D341Med (cell line): ENCODE measurements around the gene FAF2.

Experiments
- DNase-seq: peaks from one replicate; pipeline ENCODE4 v3.0.0; 2012; ENCODE audit warnings: low spot score

The FAF2 gene

GRCh38 chr5:176507911-176508310 lies 59.7 kb downstream of the FAF2 start:
- no peak for DNase-seq

DNA sequence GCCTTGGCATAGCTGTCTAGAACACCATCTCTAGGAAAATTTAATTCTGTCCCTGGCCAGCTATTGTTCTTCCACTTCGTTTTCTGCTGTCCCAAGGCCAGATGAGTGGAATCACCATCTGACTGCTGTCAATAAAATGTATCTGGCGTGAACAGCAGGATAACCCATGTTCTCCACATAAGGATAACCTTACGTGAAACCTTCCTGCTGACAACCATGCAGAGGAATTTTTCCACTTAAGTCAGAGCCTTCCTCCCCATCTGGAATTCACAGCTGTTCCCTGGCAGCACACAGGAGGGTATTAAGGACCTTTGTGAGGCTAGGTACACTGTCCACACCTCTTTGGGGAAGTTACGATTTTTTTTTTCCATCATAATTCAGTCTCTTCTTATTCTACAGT lies 60.4 kb downstream of the FAF2 start:
- DNase-seq: no peak

GRCh38 chr5:176513788-176514187 lies 65.6 kb downstream of the FAF2 start:
- DNase-seq: no peak

DNA sequence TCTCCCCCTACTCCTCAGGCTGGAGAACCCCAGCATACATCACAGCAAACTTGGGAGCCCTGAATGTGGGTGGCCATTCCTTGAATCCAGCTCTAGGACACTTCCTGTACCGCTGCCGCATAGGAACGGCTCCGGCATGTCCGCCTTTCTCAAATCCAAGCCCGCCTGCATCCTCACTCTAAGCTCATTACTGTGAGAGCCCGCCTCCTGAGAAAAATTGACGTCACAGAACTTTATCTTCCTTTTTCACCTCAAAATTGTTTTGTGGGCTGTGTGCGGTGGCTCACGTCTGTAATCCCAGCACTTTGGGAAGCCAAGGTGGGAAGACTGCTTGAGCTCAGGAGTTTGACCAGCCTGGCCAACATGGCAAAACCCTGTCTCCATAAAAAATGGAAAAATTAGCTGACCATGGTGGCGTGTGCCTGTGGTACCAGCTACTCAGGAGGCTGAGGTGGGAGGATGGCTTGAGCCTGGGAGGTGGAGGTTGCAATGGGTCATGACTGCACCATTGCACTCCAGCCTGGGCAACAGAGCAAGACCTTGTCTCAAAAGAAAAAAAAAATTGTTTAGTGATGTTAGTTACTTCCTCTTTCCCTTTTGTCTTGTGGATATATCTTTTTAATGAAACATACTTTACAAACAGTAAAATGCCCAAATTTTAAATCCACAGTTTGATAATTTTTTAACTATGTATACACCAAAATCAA lies 66.2 kb downstream of the FAF2 start:
- no peak for DNase-seq

DNA sequence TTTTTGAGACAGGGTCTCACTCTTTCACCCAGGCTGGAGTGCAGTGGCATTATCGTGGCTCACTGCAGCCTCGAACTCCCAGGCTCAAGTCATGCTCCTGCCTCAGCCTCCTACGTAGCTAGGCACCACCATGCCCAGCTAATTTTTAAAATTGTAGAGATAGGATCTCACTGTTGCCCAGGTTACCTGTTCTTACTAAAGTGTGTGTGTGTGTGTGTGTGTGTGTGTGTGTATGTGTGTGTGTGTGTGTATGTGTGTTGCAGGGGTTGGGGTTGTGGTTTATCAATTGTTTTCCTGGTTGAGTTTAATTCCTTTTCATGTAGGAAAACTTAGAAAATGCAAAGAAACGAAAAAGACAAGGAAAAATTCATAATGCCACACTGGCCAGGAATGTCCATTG lies 67.2 kb downstream of the FAF2 start:
- DNase-seq: no peak

DNA sequence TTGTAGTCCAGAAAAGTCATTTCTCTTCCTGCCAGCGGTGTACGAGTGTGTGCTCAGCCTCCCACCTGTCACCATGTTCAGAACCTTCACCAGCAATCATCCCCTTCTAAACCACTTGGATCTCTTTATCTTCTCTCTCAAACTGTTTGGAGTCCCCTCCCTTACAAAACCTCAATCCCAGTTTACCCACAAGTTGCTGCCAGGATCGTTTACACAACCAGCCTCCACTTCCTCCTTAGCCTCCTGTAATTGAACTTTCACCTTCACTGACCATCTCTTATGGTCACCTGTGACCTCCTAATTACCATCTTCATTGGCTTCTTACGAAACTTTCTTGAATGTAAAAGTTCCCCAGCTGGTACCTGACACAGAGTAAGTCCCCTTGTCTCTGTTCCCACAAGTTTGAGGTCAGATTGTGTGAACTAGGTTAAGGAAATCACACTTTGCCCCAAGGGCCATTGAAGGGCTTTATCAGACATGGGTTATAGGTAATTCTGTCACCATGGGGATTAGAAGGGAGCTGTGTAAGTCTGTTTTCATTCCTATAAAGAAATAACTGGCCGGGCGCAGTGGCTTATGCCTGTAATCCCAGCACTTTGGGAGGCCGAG lies 69.0 kb downstream of the FAF2 start:
- DNase-seq: no peak

GRCh38 chr5:176519810-176520720 lies 71.9 kb downstream of the FAF2 start:
- DNase-seq: no peak

- no peak for DNase-seq
Measured at GRCh38 chr5:176521286-176521685, 73.1 kb downstream of the FAF2 start.

- DNase-seq: no peak
Measured at GRCh38 chr5:176521699-176522263, 73.6 kb downstream of the FAF2 start.

GRCh38 chr5:176524138-176524537 lies 76.0 kb downstream of the FAF2 start:
- no peak for DNase-seq

DNA sequence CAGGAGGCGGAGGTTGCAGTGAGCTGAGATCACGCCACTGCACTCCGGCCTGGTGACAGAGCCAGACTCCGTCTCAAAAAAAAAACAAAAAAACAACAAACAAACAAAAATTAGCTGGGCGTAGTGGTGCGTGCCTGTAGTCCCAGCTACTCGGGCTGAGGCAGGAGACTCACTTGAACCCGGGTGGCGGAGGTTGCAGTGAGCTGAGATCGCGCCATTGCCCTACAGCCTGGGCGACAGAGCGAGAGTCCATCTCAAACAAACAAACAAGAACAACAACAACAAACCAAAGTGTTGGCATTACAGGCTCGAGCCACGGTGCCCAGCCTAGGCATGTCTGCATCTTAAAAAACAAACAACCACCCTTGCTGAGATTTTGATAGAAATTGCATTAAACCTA lies 76.8 kb downstream of the FAF2 start:
- DNase-seq: no peak

DNA sequence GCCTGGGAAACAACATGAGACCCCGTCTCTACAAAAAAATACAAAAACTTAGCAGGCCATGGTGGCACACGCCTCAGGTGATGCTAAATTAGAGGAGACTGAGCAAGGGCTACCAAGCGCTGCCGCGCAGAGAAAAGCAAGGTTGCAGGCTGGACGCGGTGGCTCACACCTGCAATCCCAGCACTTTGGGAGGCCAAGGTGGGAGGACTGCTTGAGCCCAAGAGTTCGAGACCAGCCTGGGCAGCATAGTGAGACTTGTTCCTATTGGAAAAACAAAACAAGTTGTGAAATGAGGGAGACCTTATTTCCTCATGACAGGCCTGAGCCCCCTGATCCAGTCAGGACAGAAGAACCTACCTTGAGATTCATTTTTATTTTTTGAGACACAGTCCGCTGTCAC lies 77.5 kb downstream of the FAF2 start:
- no peak for DNase-seq

DNA sequence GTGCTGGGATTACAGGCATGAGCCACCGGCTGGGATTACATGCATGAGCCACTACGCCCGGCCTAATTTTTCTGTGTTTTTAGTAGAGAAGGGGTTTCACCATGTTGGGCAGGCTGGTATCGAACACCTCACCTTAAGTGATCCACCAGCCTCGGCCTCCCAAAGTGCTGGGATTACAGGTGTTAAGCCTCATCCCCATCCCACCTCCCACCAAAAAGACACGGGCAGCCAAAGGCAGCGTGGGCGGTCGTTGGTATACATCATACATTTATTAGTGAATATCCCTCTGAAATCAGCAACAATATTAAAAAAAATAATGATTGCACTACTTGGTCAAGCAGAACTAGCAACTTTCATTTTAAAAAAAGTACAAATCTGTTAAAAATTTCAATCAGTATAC lies 78.3 kb downstream of the FAF2 start:
- no peak for DNase-seq

DNA sequence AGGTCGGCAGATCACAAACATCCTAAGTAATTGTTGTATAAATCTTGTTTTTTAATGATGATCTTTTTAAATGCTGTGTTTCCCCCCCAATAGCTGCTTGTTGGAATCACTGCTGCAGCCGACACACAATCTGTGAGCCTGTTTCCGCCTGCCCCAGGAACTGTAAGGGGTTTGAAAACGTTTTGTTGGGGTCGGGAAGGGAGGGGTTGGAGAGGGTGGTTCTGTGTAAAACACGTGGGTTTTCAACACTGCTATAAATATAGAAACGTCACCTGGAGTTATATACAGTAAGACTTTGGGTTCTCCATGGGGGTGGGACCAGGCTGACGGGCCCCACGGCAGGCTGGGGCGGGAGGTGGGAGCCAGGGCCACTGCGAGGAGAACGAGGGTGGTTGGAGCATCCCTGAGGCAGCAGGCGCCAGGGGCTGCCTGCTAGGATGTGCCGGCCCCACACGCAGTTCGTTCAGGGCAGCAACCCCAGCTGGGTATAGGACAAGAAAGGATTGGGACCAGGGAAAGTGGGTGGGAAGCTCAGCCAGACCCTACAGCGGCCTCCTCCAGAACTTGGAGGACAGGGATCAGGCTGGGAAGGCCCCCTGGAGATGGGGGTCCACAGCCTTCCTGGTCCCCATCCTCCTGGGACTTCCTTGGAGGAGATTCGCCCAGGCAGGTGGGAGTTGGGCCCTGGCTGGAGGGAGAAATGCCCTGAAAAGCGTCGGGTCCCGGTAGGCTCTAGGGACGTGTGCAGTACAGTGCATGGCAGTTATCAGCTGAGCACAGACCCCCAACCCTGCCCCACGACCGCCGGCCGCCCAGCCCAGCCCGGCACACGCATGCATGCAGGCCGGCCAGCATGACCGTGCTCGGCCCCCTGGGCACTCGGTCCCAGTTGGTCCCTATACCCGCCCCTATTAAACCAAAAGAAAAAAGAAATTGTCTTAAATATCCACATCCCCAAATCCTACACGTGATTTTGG lies 79.3 kb downstream of the FAF2 start:
- DNase-seq: no peak

- DNase-seq: peak; percentile 66
Measured at GRCh38 chr5:176528301-176528700, 80.1 kb downstream of the FAF2 start.

DNA sequence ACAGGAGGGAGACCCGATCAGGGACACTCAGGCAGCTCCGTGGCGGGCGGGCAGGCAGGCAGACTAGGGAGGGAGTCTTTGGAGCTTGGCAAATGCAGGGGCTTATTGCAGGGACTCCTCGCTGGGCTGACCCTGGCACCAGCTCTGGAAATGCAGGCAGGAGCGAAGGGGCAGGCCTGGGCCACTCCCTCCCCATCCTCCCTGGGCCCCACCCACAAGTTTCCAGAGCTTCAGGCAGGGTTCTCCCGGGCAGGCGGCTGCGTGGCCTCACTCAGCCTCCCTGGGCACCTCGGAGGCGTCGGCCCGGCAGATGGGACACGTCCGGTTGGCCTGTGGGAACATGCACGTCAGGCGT lies 80.6 kb downstream of the FAF2 start:
- DNase-seq: no peak

DNA sequence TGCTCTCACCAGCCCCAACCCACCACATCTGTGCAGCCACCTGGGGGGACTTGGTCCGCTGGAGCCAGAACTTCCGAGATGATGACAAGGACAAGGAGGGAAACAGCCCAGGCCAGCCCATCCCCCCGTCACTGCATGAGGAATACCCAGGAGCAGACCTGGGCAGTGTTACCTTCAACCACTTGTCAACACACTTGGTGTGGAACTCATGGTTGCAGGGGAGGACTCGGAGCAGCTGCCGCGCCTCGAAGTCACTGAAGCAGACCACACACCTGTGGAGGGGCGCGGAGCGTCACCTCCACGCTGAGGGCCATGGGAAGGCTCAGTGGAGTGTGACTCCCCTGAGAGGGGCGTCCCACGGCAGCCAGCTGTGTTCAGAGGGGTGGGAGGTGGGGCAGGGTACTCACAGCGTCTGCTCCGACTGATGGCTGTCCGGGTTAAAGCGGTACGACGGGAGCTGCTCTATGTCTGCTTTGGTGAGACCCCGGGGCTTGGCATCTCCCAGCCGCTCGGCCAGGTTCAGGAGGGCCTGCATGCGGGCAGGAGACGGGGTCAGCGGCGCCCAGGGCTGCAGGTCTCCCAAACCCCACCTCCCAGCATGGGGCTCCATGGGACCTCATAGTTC lies 81.0 kb downstream of the FAF2 start:
- DNase-seq: no peak

- DNase-seq: no peak
Measured at GRCh38 chr5:176529741-176530141, 81.6 kb downstream of the FAF2 start.

- DNase-seq: peak; percentile 22
Measured at GRCh38 chr5:176530393-176530982, 82.3 kb downstream of the FAF2 start.

DNA sequence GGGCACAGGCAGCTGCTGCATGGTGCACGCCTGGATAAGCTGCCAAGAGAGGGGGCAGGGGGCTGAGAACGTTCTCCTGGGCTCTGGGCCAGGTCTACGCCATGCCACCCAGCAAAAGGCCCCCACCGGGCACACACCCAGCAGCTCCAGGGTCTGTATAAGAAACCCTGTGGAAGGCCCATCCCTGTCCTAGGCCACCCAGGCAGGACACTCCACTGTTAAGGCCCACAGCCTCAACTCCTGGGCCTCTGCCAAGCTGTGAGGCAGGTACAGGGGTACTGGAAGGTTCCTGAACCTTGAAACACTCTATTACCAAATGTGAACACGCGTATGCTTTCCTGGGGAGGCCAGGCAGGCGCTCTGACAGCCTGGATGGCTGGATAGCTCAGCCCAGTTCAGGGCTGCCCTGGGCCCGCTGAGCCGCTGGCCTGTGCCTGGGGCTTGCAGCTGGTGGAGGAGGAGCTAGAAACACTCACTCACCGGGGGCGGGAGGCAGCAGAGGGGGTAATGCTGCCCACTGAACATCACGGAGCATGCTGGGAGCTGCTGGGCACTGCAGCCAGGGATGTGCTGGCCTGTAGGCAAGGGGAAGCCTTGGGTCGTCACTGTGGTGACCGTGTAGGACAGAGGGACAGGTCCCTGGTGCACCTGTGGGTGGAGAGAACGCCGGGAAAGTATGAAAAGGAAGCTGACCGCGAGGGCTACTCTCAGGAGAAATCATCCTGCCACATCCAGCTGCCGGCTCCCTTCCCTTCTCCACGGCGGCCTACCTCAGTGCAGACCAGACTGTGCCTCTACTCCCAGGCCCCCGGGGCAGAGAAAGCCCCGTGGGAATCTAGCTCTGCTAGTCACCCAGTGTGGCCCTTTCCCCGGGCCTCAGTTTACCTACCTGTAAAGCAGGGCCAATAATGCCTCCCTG lies 83.1 kb downstream of the FAF2 start:
- DNase-seq: peak; percentile 55
